Hematopoietic multipotent progenitor cell treated with erythropoietin and hydrocortisone succinate and interleukin-3 and kit ligand, for 15 days (in vitro differentiated cells): Measurements from ENCODE around the gene AMPD2.

Source experiments
- DNase-seq: peaks from one replicate; pipeline ENCODE4 v3.0.0-alpha.2; 2015; ENCODE audit warnings: low spot score

AMPD2 gene

DNA sequence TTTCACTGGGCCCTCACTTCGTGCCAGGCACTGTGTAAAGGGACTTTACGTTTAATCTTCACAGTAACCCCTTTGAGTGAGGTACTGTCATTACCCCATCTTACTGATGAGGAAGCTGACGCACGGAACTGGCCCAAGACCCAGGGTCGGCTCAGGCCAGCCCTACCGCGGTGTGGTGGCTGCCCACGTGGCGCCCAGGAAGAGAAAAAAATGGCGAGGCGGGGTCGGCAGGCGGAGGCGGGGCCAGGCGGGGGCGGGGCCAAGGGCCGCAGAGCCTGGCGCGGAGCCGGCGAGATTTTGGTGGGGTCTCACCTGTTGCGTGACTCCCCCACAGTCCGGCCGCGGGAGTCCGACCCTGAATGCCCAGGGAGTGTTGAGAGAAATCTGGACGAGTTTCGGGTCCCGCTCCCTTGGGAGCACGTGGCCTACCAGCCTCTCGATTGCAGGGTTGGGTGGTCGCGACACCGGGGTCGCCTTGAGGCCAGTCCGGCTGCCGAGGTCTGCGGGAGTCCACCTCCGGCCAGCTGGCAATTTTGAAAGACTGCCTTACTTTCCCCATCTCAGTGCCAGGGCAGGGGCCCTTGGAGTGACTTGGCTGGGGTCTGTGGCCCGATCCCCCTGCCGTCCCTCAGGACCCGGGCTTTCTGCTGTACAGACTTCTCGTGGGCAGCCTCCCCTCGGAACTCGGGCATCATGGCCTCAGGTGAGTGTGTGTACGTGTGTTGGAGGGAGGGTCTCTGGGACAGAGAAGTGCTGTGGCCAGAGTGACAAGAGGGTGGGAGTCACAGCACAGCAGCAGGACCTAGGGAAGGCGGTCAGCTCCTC, at the start of gene AMPD2, which contains the start of gene GNAT2:
Gene AMPD2 (plus strand): TSS at position 262 of the 825 bp plus-strand sequence. CDS start 1,339 bp downstream, outside the sequence.
Gene GNAT2 (minus strand): TSS at position 41 of the 825 bp plus-strand sequence. CDS start 6,746 bp downstream, outside the sequence.
- DNase-seq = no peak

DNA sequence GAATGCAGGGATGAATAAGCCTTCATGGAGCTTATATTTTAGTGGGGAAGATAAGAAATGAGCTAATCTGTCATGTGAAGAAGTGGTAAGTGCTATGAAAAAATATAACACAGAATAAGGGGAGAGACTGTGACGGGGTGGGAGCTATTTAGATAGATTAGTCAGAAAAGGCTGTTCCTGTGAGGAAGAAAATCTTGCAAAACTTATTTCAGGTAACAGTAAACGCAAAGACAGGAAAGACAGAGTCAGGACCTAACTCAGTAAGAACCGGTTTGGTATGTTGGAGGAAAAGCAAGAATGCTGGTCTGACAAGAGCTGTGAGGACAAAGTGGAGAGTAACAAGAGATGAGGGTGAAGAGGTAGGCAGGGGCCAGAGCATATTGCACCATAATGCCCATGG, 49.2 kb upstream of the AMPD2 start:
- DNase-seq = no peak

DNA sequence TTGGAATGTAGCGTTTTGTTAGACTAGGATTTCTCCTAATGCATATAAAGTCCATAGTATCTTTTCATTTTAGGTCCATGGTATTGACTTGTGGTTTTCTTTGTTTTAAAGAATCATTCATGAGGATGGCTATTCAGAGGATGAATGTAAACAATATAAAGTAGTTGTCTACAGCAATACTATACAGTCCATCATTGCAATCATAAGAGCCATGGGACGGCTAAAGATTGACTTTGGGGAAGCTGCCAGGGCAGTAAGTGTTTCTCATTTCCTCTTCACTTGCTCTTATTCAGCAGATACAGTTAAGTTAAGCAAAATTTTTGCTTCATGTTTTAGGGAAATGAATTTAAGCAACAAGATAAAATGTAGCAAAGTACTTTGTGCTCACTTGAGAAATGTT, 45.9 kb upstream of the AMPD2 start:
- no peak for DNase-seq

DNA sequence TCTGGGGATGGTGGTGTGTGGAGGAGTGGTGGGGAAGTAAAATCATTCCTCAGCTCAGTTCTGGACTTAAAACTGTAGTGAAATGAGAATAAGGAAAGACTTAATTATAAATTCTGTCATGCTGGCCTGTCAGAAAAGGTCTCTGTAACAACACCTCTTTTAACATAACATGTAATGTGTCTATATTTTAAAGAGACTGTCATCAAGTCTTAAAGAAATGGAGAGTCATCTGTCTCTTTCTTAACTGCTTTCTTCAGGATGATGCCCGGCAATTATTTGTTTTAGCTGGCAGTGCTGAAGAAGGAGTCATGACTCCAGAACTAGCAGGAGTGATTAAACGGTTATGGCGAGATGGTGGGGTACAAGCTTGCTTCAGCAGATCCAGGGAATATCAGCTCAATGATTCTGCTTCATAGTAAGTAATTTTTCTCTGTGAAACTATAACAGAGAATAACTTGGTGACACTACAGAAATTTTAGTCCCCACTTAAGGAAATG, 40.6 kb upstream of the AMPD2 start:
- no peak for DNase-seq

DNA sequence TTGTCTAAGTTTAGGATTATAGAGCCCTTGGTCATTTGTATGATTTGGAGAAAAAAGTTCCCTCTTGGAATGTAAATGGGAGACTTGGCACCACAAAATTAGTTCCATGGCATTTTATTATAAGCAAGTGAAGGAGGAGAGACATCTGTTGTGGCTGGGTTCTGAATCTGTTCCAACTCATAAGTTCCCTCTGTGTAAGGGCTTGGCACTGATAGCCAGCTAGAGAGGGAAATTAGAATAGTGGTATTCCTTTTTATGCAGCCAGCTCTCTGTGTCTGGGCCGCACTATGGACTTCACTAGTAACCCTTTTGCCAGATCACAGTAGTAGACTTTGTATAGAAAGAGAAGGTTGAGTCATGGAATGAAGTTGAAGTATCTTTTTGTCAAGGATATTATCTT, 40.1 kb upstream of the AMPD2 start:
- no peak for DNase-seq

- DNase-seq = no peak
These were observed 37.6 kb upstream of the AMPD2 start for GRCh38 chr1:109582021-109582420.

DNA sequence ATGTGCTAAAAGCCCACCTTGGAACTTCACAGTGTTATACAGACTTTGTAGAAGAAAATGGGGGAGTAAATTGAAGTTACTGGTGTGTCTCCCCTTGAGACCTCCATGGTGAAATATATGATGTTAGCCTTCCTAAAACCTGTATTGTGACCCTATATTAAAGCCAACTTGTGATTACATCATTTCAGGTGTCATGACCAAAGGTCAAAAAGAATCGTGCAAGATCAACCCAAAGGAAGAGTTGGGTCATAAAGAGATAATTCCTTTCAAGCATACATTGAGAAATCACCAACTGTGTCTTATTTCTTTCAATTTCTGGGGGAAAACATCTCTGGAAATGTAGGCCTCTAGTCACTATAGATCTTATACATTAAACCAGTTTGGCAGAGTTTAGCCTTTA, 34.9 kb upstream of the AMPD2 start:
- DNase-seq = no peak

GRCh38 chr1:109586055-109586454, 33.6 kb upstream of the AMPD2 start:
- DNase-seq = no peak

GRCh38 chr1:109589177-109589576, 30.5 kb upstream of the AMPD2 start:
- no peak for DNase-seq

DNA sequence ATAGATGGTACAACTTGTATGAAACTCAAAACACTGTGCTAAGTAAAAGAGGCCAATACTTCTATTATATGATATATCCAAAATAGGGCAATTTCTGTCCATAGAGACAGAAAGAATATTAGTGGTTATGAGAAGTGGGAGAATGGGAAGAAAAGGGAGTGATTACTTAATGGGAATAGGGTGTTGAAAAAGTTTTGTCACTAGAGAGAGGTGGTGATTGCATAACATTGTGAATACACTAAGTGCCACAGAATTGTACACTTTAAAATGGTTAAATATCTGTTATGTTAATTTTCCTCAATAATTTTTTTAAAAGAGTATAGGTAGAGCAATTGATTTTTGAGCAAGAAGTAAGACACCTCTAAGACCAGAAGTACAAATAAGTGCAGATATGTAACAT, 30.0 kb upstream of the AMPD2 start:
- no peak for DNase-seq

- peak; percentile 54 for DNase-seq
These were observed 26.7 kb upstream of the AMPD2 start for GRCh38 chr1:109592916-109593315.

GRCh38 chr1:109595531-109595930, 24.1 kb upstream of the AMPD2 start:
- no peak for DNase-seq

DNA sequence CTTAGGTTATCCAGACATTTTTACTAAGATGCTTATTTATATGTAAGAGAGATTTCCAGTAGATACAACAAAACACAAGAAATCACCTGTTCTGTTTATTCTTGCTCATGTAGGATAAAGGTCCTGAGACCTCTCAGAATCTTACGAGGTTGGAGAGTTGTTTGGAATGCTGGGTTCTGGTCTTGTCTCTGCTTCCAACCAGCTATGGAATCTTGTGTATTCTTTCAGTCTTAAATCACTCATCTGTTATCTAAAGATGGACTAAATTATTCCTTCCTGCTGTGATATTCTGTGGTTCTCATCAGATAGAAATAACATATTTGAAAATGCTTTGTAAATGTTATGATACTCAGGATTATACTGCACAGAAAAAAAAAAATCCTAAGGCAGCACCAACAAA, 21.5 kb upstream of the AMPD2 start:
- DNase-seq = no peak

DNA sequence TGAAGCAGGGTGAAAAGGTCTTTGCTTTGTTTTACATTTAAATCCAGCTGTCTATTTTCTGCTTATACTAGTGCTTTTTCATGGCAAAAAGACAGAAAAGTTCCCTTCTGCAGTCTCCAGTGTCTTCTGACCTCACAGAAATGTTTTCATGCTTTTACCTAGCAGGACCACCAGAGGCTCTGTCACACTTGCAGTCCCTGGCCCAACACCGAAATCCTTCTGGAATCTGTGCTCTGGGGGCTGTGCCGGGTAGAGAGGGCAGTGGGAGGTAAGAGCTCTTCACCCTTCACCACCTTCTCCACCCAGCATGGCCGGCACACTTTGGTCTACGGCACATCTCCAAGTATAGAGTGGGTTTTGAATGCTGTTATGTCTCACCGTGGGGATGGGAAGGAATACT, 21.0 kb upstream of the AMPD2 start:
- DNase-seq = no peak

GRCh38 chr1:109603229-109603628, 16.4 kb upstream of the AMPD2 start:
- no peak for DNase-seq

- no peak for DNase-seq
These were observed 14.3 kb upstream of the AMPD2 start for GRCh38 chr1:109605381-109605780.

GRCh38 chr1:109609881-109610280, 9.8 kb upstream of the AMPD2 start:
- no peak for DNase-seq

DNA sequence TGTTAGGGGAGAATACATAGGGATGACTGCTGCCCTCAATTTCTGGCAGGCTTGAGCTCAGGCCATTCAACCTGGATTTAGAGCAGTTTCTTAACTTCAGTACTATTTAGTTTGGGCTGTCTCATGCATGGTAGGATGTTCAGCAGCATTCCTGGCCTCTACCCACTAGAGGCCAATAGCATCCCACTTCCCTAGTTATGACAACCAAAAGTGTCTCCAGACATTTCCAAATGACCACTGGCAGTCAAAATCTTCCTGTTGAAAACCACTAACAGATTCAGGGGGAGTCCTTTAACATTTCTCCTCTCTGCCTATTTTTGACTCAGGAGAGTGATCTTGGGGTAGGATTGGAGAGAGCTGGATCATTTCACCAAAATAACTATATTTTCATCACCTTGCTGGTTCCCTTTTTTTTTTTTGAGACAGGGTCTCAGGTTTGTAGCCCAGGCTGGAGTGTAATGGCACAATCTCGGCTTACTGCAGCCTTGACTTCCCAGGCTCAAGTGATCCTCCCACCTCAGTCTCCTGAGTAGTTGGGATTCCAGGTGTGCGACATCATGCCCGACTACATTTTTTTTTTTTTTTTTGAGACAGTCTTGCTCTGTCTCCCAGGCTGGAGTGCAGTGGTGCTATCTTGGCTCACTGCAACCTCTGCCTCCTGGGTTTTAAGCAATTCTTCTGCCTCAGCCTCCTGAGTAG, 8.9 kb upstream of the AMPD2 start:
- no peak for DNase-seq

GRCh38 chr1:109611308-109611990, 8.2 kb upstream of the AMPD2 start:
- DNase-seq = no peak

GRCh38 chr1:109613361-109614147, 6.1 kb upstream of the AMPD2 start:
- DNase-seq = no peak

GRCh38 chr1:109615879-109616278, 3.8 kb upstream of the AMPD2 start:
- no peak for DNase-seq

GRCh38 chr1:109616391-109616790, 3.2 kb upstream of the AMPD2 start:
- DNase-seq = no peak
